Measurements from ENCODE around the gene SPN. TPM values are rescaled to one million over a fixed set of nuclear protein-coding genes. Genes with fewer than 3 reads are reported as not detected.
"Not testable (repeated sequence)": the region's sequence is repeated elsewhere in the genome, so short reads cannot be mapped to it uniquely, and the experiment has no call there.

Gene SPN
- total and polyA plus RNA-seq, 2 donors, result 48.7 to 49.3 TPM

DNA sequence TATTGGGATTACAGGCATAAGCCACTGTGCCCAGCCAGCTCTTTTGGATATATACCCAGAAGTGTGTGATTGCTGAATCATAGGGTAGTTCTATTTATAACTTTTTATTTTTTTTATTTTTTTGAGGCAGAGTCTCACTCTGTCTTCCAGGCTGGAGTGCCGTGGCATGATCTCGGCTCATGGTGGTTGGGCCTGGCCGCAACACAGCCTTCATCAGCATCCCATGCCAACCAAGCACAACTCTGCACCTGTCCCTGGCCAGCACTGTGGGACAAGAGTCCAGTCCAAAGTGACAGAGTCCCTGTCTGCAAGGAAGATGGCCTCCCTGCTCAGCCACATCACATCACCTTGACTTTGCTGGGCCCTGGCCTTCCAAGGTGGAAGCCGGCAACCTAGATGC lies 37.9 kb upstream of the SPN start:
- 95% methylated on average over 4 of the region's 4 CpGs for WGBS
- DNase-seq (ENCODE audit: low read depth in 6 of 9, low spot score in 9 of 9); H3K36me3 ChIP-seq (ENCODE audit: control insufficient read depth in 2 of 2, insufficient read depth in 2 of 2, low read length in 1 of 2); H3K27ac ChIP-seq (ENCODE audit: low read depth in 1 of 2, low read length in 1 of 2); H3K4me3 ChIP-seq (ENCODE audit: low read length in 2 of 2); H3K9me3 ChIP-seq (ENCODE audit: control insufficient read depth in 2 of 2, insufficient read depth in 1 of 2, low read length in 1 of 2); H3K27me3 ChIP-seq (ENCODE audit: control insufficient read depth in 2 of 2, insufficient read depth in 1 of 2, low read length in 1 of 2): not testable (repeated sequence)
- peaks cover 5 to 25% of the 10 kb centered on the region in 2 donors for H3K4me1 ChIP-seq (ENCODE audit: control insufficient read depth in 2 of 2, insufficient read depth in 2 of 2, low read length in 2 of 2)

DNA sequence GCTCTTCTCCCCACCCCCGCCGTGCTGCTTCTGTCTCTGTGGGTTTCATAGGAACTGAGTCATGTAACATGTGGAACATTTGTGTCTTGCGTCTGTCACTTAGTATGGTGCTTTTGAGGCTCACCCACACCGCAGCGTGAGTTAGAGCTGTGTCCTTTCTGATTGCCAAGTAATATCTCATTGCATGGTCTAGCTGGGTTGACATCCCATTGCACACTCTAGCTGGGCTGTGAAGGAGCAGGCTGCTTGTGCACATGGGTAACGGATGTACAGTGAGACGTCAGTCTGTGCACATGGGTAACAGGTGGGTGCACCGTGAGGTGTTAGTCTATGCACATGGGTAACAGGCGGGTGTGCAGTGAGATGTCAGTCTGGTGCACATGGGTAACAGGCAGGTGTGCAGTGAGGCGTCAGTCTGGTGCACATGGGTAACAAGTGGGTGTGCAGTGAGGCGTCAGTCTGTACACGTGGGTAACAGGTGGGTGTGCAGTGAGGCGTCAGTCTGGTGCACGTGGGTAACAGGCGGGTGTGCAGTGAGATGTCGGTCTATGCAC lies 36.2 kb upstream of the SPN start:
- H3K4me3 ChIP-seq (ENCODE audit: low read length in 2 of 2); H3K36me3 ChIP-seq (ENCODE audit: control insufficient read depth in 2 of 2, insufficient read depth in 2 of 2, low read length in 1 of 2); H3K27me3 ChIP-seq (ENCODE audit: control insufficient read depth in 2 of 2, insufficient read depth in 1 of 2, low read length in 1 of 2); H3K9me3 ChIP-seq (ENCODE audit: control insufficient read depth in 2 of 2, insufficient read depth in 1 of 2, low read length in 1 of 2): not testable (repeated sequence)
- DNase-seq (ENCODE audit: low read depth in 6 of 9, low spot score in 9 of 9), result peak in 5 of 9 donors; percentile 47 to 71 (median 54)
- WGBS, result 25% methylated on average over 14 of the region's 16 CpGs
- Histone ChIP-seq H3K27ac (ENCODE audit: low read depth in 1 of 2, low read length in 1 of 2) (peak overlapping the region; percentile 60 to 72), H3K4me1 (ENCODE audit: control insufficient read depth in 2 of 2, insufficient read depth in 2 of 2, low read length in 2 of 2) (peaks cover 5 to 25% of the 10 kb centered on the region in 2 donors)

DNA sequence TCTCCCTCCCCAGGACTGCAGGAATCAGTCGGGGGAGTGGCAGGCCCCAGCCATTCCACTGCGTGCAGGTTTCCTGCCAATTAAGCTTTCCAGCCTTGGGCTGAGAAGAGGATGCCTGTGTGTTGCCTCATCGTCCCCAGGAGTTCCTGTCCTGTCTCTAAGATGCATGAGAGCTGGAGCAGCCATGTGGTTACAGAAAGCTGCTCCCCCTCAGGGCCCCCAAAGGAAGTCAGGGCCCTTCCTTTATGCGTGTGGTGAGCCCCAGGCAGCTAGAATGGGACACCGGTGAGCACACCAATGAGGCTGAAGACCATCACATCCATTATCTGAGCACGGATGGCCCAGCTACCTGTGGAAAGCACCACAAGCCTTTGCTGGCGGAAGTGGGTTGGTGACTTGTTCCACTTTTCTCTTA lies 35.4 kb upstream of the SPN start:
- H3K9me3 ChIP-seq (ENCODE audit: control insufficient read depth in 2 of 2, insufficient read depth in 1 of 2, low read length in 1 of 2); H3K4me3 ChIP-seq (ENCODE audit: low read length in 2 of 2); H3K27me3 ChIP-seq (ENCODE audit: control insufficient read depth in 2 of 2, insufficient read depth in 1 of 2, low read length in 1 of 2); H3K36me3 ChIP-seq (ENCODE audit: control insufficient read depth in 2 of 2, insufficient read depth in 2 of 2, low read length in 1 of 2): not testable (repeated sequence)
- peak in 3 of 9 donors; percentile 29 to 69 (median 37) for DNase-seq (ENCODE audit: low read depth in 6 of 9, low spot score in 9 of 9)
- H3K4me1 ChIP-seq (ENCODE audit: control insufficient read depth in 2 of 2, insufficient read depth in 2 of 2, low read length in 2 of 2), result peaks cover 5 to 25% of the 10 kb centered on the region in 2 donors
- H3K27ac ChIP-seq (ENCODE audit: low read depth in 1 of 2, low read length in 1 of 2), result peak overlapping the region in 1 of 2 donors; percentile 72
- WGBS, result 2% methylated on average over 5 of the region's 7 CpGs

DNA sequence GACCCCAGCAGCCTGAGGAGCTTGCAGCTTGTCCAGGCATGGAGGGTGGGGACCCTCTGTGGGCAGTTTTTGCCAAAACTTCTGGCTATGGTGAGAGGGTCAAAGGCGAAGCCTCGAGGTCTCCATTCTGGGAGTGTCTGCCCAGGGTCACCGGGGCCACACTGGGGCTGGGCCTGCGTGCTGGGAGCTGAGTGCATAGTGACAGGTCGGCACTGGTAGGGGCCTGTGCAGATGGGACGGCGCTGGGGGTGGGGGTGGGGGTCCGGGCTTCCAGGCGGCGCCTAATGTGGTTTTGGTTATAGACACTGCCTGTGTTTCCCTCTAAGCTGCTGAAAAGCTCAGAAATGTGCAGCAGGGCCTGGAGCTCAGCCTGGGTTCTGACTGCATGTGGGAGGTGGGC lies 34.3 kb upstream of the SPN start:
- not testable (repeated sequence) for H3K9me3 ChIP-seq (ENCODE audit: control insufficient read depth in 2 of 2, insufficient read depth in 1 of 2, low read length in 1 of 2); H3K27me3 ChIP-seq (ENCODE audit: control insufficient read depth in 2 of 2, insufficient read depth in 1 of 2, low read length in 1 of 2); H3K36me3 ChIP-seq (ENCODE audit: control insufficient read depth in 2 of 2, insufficient read depth in 2 of 2, low read length in 1 of 2); H3K27ac ChIP-seq (ENCODE audit: low read depth in 1 of 2, low read length in 1 of 2); H3K4me3 ChIP-seq (ENCODE audit: low read length in 2 of 2); DNase-seq (ENCODE audit: low read depth in 6 of 9, low spot score in 9 of 9)
- 8% methylated on average over 8 of the region's 10 CpGs for WGBS
- H3K4me1 ChIP-seq (ENCODE audit: control insufficient read depth in 2 of 2, insufficient read depth in 2 of 2, low read length in 2 of 2), result peaks cover 5 to 25% of the 10 kb centered on the region in 2 donors

DNA sequence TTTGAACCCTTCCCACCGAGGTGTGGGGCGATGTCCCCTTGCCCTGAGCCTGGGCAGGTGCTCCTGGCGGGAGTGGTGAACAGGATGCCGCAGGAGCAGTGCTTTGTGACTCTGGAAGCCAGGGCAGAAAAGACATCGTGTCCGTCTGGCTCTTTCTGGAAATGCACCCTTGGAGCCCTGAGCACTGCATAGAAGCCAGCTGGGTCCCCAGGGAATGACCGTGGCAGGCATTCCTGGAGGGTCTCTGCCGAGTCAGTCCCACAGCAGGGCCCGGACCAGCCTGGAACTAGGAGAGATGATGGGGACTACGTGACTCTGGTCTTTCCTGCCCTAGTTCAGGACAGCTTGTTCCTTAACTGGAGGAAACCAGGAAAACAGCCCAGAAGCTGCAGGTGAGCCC lies 33.7 kb upstream of the SPN start:
- peak in 1 of 9 donors; percentile 16 for DNase-seq (ENCODE audit: low read depth in 6 of 9, low spot score in 9 of 9)
- not testable (repeated sequence) for H3K27me3 ChIP-seq (ENCODE audit: control insufficient read depth in 2 of 2, insufficient read depth in 1 of 2, low read length in 1 of 2); H3K9me3 ChIP-seq (ENCODE audit: control insufficient read depth in 2 of 2, insufficient read depth in 1 of 2, low read length in 1 of 2); H3K4me3 ChIP-seq (ENCODE audit: low read length in 2 of 2); H3K36me3 ChIP-seq (ENCODE audit: control insufficient read depth in 2 of 2, insufficient read depth in 2 of 2, low read length in 1 of 2); H3K27ac ChIP-seq (ENCODE audit: low read depth in 1 of 2, low read length in 1 of 2)
- WGBS, result 77% methylated on average over 10 of the region's 10 CpGs
- H3K4me1 ChIP-seq (ENCODE audit: control insufficient read depth in 2 of 2, insufficient read depth in 2 of 2, low read length in 2 of 2), result peaks cover 5 to 25% of the 10 kb centered on the region in 2 donors

- WGBS, result 93% methylated on average over 20 of the region's 20 CpGs
These were observed 31.4 kb upstream of the SPN start for GRCh38 chr16:29631658-29632057.

GRCh38 chr16:29635902-29636301 lies 27.1 kb upstream of the SPN start:
- WGBS, result 86% methylated on average over 15 of the region's 16 CpGs

More at GRCh38 chr16:29631658-29632057, 31.4 kb upstream of the SPN start:
- H3K27me3 ChIP-seq (ENCODE audit: control insufficient read depth in 2 of 2, insufficient read depth in 1 of 2, low read length in 1 of 2); H3K9me3 ChIP-seq (ENCODE audit: control insufficient read depth in 2 of 2, insufficient read depth in 1 of 2, low read length in 1 of 2); H3K4me3 ChIP-seq (ENCODE audit: low read length in 2 of 2); DNase-seq (ENCODE audit: low read depth in 6 of 9, low spot score in 9 of 9); H3K27ac ChIP-seq (ENCODE audit: low read depth in 1 of 2, low read length in 1 of 2); H3K36me3 ChIP-seq (ENCODE audit: control insufficient read depth in 2 of 2, insufficient read depth in 2 of 2, low read length in 1 of 2): not testable (repeated sequence)
- H3K4me1 ChIP-seq (ENCODE audit: control insufficient read depth in 2 of 2, insufficient read depth in 2 of 2, low read length in 2 of 2), result peaks cover 5 to 24% of the 10 kb centered on the region in 2 donors

DNA sequence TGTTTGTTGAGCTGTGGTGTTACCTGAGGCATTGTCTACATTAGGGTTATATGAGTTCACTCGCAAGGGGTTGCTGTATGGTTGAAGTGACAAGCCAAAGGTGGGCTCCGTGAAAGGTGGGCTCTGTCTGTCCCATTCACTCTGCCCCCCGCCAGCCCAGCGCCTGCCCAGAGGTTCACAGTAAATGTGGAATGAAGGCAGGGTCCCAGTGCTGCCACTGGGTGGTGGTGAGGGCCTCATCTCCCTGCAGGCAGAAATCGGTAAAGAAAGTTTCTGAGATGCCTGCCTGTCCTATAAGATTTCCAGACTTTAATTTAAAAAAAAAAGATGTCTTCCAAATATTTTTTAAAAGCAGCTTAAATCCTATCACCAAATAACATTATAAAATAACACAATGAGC lies 26.7 kb upstream of the SPN start:
- H3K4me3 ChIP-seq (ENCODE audit: low read length in 2 of 2); DNase-seq (ENCODE audit: low read depth in 6 of 9, low spot score in 9 of 9); H3K36me3 ChIP-seq (ENCODE audit: control insufficient read depth in 2 of 2, insufficient read depth in 2 of 2, low read length in 1 of 2); H3K27ac ChIP-seq (ENCODE audit: low read depth in 1 of 2, low read length in 1 of 2); H3K27me3 ChIP-seq (ENCODE audit: control insufficient read depth in 2 of 2, insufficient read depth in 1 of 2, low read length in 1 of 2); H3K9me3 ChIP-seq (ENCODE audit: control insufficient read depth in 2 of 2, insufficient read depth in 1 of 2, low read length in 1 of 2): not testable (repeated sequence)
- WGBS, result 32% methylated on average over 1 of the region's 5 CpGs
- peaks cover 0 to 13% of the 10 kb centered on the region in 2 donors for H3K4me1 ChIP-seq (ENCODE audit: control insufficient read depth in 2 of 2, insufficient read depth in 2 of 2, low read length in 2 of 2)

More at GRCh38 chr16:29635902-29636301, 27.1 kb upstream of the SPN start:
- not testable (repeated sequence) for H3K36me3 ChIP-seq (ENCODE audit: control insufficient read depth in 2 of 2, insufficient read depth in 2 of 2, low read length in 1 of 2); H3K27me3 ChIP-seq (ENCODE audit: control insufficient read depth in 2 of 2, insufficient read depth in 1 of 2, low read length in 1 of 2); DNase-seq (ENCODE audit: low read depth in 6 of 9, low spot score in 9 of 9); H3K27ac ChIP-seq (ENCODE audit: low read depth in 1 of 2, low read length in 1 of 2); H3K4me3 ChIP-seq (ENCODE audit: low read length in 2 of 2); H3K4me1 ChIP-seq (ENCODE audit: control insufficient read depth in 2 of 2, insufficient read depth in 2 of 2, low read length in 2 of 2); H3K9me3 ChIP-seq (ENCODE audit: control insufficient read depth in 2 of 2, insufficient read depth in 1 of 2, low read length in 1 of 2)

DNA sequence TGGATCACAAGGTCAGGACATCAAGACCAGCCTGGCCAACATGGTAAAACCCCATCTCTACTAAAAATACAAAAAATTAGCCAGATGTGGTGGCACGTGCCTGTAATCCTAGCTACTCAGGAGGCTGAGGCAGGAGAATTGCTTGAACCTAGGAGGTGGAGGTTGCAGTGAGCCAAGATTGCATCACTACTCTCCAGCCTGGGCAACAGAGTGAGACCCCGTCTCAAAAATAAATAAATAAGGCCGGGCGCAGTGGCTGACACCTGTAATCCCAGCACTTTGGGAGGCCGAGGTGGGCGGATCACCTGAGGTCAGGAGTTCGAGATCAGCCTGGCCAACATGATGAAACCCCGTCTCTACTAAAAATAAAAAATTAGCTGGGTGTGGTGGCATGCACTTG lies 24.3 kb upstream of the SPN start:
- not testable (repeated sequence) for H3K27ac ChIP-seq (ENCODE audit: low read depth in 1 of 2, low read length in 1 of 2); H3K27me3 ChIP-seq (ENCODE audit: control insufficient read depth in 2 of 2, insufficient read depth in 1 of 2, low read length in 1 of 2)
- 99% methylated on average over 8 of the region's 8 CpGs for WGBS

More for the DNA sequence above, 24.3 kb upstream of the SPN start:
- H3K9me3 ChIP-seq (ENCODE audit: control insufficient read depth in 2 of 2, insufficient read depth in 1 of 2, low read length in 1 of 2); H3K36me3 ChIP-seq (ENCODE audit: control insufficient read depth in 2 of 2, insufficient read depth in 2 of 2, low read length in 1 of 2); H3K4me3 ChIP-seq (ENCODE audit: low read length in 2 of 2); DNase-seq (ENCODE audit: low read depth in 6 of 9, low spot score in 9 of 9): not testable (repeated sequence)
- peaks cover 0 to 21% of the 10 kb centered on the region in 2 donors for H3K4me1 ChIP-seq (ENCODE audit: control insufficient read depth in 2 of 2, insufficient read depth in 2 of 2, low read length in 2 of 2)

Data from thymus (tissue), 11 donors.